Smooth muscle cell (in vitro differentiated cells): Measurements from ENCODE around the gene HMX1. TPM values are rescaled to one million over a fixed set of nuclear protein-coding genes. Genes with fewer than 3 reads are reported as not detected.

ENCODE experiments used
- DNase-seq: peaks from one replicate; lab custom pipeline; 2025; ENCODE audit not compliant: unreplicated experiment; lab: John Stamatoyannopoulos, UW
- H2AFZ ChIP-seq: fragments of 200-600 bp; sonication (generic); 2 replicates; pipeline ENCODE4 v1.6.0; 2016; ENCODE audit warnings: antibody characterized with exemption, low read depth, mild to moderate bottlenecking
- H3F3A ChIP-seq: fragments of 200-600 bp; sonication (generic); 2 replicates; pipeline ENCODE4 v1.6.0; 2017; ENCODE audit warnings: antibody characterized with exemption, low read depth
- H3K27ac ChIP-seq: fragments of 200-600 bp; sonication (generic); 2 replicates; pipeline ENCODE4 v1.5.1; 2016; ENCODE audit warnings: low read depth, mild to moderate bottlenecking
- H3K27me3 ChIP-seq: fragments of 200-600 bp; sonication (generic); 2 replicates; pipeline ENCODE4 v1.6.1; 2016; ENCODE audit warnings: low read depth, mild to moderate bottlenecking
- H3K36me3 ChIP-seq: fragments of 200-600 bp; sonication (generic); 2 replicates; pipeline ENCODE4 v1.5.1; 2016; ENCODE audit warnings: low read depth
- H3K4me1 ChIP-seq: fragments of 200-600 bp; sonication (generic); 2 replicates; pipeline ENCODE4 v1.5.1; 2016; ENCODE audit warnings: low read depth
- H3K4me2 ChIP-seq: fragments of 200-600 bp; sonication (generic); 2 replicates; pipeline ENCODE4 v1.6.0; 2016; ENCODE audit warnings: mild to moderate bottlenecking
- H3K4me3 ChIP-seq: fragments of 200-600 bp; sonication (generic); 2 replicates; pipeline ENCODE4 v1.5.1; 2016; ENCODE audit warnings: mild to moderate bottlenecking
- H3K79me2 ChIP-seq: fragments of 200-600 bp; sonication (generic); 2 replicates; pipeline ENCODE4 v1.6.0; 2016; ENCODE audit warnings: low read depth, mild to moderate bottlenecking
- H3K9ac ChIP-seq: fragments of 200-600 bp; sonication (generic); 2 replicates; pipeline ENCODE4 v1.6.0; 2016; ENCODE audit warnings: low read depth
- H3K9me3 ChIP-seq: fragments of 200-600 bp; sonication (generic); replicated peaks from 2 replicates; pipeline ENCODE4 v1.5.1; 2016; ENCODE audit warnings: low read depth
- H4K20me1 ChIP-seq: fragments of 200-600 bp; sonication (generic); 2 replicates; pipeline ENCODE4 v1.6.0; 2016; ENCODE audit warnings: low read depth
- WGBS: methylation state at CpG from one replicate; pipeline ENCODE4 v1.1.7; 2016; ENCODE audit warnings: low lambda C conversion rate; 5-methylcytosine and 5-hydroxymethylcytosine counted together
- polyA plus RNA-seq: library from polyadenylated mRNA; unstranded; fragments of >200 nt; fragmentation: Nextera tagmentation; extraction: Ambion mirVana; gene quantifications from 2 replicates; pipeline ENCODE4 v1.2.1, GENCODE V29; 2016
- total RNA-seq: library from RNA; depleted of rRNA; stranded (reverse); fragments of >200 nt; gene quantifications from 2 replicates; pipeline ENCODE4 v1.2.3, GENCODE V29; 2014
- TF ChIP-seq, protein P1 (sequence below): fragments of 200-600 bp; sonication (generic); IDR thresholded peaks from 2 replicates; pipeline ENCODE4 v1.5.1; 2017; ENCODE audit warnings: borderline replicate concordance, mild to moderate bottlenecking, antibody characterized with exemption; ENCODE audit not compliant: insufficient read depth, poor library complexity, severe bottlenecking

Gene HMX1
- total and polyA plus RNA-seq, 2 experiments from 2014 or later, result not detected

DNA sequence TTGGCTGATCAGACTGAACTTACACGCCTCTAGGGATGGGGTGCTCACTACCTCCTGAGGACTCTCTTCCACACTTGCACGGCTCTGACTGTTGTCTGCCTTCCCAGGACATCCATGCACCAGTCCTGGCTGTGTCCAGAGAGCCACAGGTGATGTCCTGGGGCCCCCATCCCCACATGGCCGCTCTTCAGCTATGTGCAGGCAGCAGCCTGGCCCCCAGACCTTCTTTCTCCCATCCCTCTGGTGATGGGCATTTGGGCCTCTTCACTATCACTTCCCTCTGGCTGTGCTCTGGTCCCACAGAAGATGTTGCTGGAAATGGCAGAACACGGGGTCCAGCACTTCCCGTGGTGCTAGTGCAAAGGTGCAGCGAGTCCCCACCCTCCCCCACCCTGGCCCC, 40.9 kb upstream of the HMX1 start:
- DNase-seq, result no peak

DNA sequence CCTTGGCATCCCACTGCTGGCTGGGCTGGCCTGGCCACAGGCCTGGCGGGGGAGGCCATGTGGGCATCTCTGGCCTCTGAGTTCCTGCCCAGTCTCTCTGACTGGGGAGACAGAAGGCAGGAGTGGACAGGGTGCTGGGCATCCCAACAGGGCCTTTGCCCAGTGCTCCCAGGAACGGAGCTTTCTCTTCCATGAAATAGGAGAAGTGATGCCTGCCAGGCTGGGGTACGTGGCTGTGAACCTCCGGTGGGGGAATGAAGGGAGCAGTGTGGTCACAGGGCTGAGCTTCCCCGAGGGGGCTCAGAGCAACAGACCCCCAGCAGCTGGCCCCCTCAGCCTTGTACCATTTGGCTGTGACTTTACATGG, 40.4 kb upstream of the HMX1 start:
- TF ChIP-seq, protein P1, sequence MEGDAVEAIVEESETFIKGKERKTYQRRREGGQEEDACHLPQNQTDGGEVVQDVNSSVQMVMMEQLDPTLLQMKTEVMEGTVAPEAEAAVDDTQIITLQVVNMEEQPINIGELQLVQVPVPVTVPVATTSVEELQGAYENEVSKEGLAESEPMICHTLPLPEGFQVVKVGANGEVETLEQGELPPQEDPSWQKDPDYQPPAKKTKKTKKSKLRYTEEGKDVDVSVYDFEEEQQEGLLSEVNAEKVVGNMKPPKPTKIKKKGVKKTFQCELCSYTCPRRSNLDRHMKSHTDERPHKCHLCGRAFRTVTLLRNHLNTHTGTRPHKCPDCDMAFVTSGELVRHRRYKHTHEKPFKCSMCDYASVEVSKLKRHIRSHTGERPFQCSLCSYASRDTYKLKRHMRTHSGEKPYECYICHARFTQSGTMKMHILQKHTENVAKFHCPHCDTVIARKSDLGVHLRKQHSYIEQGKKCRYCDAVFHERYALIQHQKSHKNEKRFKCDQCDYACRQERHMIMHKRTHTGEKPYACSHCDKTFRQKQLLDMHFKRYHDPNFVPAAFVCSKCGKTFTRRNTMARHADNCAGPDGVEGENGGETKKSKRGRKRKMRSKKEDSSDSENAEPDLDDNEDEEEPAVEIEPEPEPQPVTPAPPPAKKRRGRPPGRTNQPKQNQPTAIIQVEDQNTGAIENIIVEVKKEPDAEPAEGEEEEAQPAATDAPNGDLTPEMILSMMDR, result no peak
- Histone ChIP-seq H3K4me1 (no peaks in the 10 kb centered on the region), H2AFZ (no peak overlapping the region), H3K9ac (no peak overlapping the region), H3F3A (no peaks in the 10 kb centered on the region), H4K20me1 (no peaks in the 10 kb centered on the region), H3K27me3 (no peaks in the 10 kb centered on the region), H3K4me3 (no peak overlapping the region), H3K27ac (no peak overlapping the region), H3K36me3 (no peaks in the 10 kb centered on the region), H3K4me2 (no peak overlapping the region), H3K79me2 (no peaks in the 10 kb centered on the region), H3K9me3 (no peaks in the 10 kb centered on the region)
- no peak for DNase-seq
- WGBS, result 90% methylated on average over 5 of the region's 5 CpGs

More for the DNA sequence above, 40.9 kb upstream of the HMX1 start:
- Histone ChIP-seq H3K4me3 (no peak overlapping the region), H3K36me3 (no peaks in the 10 kb centered on the region), H3K4me2 (no peak overlapping the region), H4K20me1 (no peaks in the 10 kb centered on the region), H3K27me3 (no peaks in the 10 kb centered on the region), H3K79me2 (no peaks in the 10 kb centered on the region), H3K4me1 (no peaks in the 10 kb centered on the region), H3K27ac (no peak overlapping the region), H3F3A (no peaks in the 10 kb centered on the region), H3K9me3 (no peaks in the 10 kb centered on the region), H3K9ac (no peak overlapping the region), H2AFZ (no peak overlapping the region)
- WGBS, result 89% methylated on average over 5 of the region's 6 CpGs
- TF ChIP-seq, protein P1, result no peak

DNA sequence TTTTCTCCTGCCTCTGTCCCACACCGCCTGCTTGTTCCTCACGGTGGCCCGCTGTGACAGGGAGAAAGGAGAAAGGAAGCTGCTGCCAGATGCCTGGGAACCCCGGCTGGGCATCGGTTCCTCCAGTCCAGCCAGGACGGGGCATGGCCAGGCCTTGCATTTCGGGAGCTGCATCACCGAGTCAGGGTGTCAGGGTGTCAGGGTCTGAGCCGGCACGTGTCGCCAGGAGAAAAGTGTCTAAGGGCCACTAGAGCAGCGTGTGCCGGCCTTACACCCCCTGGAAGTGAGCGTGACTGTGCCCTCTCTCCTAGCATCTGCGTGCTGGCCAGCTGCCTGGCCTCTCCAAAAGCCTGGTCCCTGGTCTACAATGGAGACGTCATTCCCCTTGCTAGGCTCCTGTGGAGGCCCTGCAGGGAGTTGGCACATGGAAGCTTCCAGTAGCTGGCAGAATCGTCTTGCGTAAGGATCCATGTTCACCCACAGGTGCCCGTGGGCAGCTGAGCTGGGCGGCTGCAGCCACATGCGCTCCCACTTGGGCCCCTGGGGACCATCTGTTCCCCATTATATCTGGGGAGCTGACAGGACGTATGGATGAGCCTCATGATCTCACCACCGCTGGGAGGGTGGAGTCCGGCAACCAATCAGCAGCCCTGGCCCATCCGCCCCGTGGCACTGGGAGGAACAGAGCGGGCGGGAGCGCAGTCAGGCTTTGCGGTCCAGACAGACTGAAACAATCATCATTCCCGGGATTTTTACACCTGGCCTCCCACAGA, 39.9 kb upstream of the HMX1 start:
- Histone ChIP-seq H3K4me3 (no peak overlapping the region), H3K9ac (no peak overlapping the region), H4K20me1 (no peaks in the 10 kb centered on the region), H3K9me3 (no peaks in the 10 kb centered on the region), H2AFZ (no peak overlapping the region), H3K27me3 (no peaks in the 10 kb centered on the region), H3F3A (no peaks in the 10 kb centered on the region), H3K79me2 (no peaks in the 10 kb centered on the region), H3K27ac (no peak overlapping the region), H3K36me3 (no peaks in the 10 kb centered on the region), H3K4me2 (no peak overlapping the region), H3K4me1 (no peaks in the 10 kb centered on the region)
- no peak for DNase-seq
- WGBS, result 88% methylated on average over 31 of the region's 31 CpGs
- TF ChIP-seq, protein P1, result no peak

DNA sequence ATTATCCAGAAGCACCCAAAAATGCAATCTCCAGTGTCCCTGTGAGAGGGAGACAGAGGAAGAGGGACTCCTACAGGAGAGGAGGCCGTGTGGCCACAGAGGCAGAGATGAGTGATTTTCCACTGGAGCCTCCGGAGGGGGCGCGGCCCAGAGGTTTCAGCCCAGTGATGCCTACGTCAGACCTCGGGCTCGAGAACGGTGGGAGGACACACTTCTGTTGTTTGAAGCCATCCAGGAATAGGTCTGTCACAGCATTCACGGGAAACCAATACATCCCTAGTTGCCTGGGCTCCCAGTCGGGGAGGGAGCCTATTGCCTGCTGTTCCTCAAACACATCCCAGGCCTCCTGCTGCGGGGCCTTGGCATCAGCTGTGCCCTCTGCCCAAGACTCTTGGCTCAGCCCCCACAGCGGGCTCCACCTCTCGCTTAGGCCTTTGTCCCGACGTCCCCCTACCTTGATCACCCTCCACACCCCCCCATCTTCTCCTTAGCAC, 39.2 kb upstream of the HMX1 start:
- DNase-seq, result no peak
- WGBS, result 78% methylated on average over 14 of the region's 15 CpGs

More for the DNA sequence above, 39.2 kb upstream of the HMX1 start:
- H3F3A ChIP-seq, result no peaks in the 10 kb centered on the region
- no peak overlapping the region for H3K27ac ChIP-seq
- no peaks in the 10 kb centered on the region for H3K36me3 ChIP-seq
- no peak overlapping the region for H3K4me3 ChIP-seq
- no peak overlapping the region for H3K4me2 ChIP-seq
- no peaks in the 10 kb centered on the region for H3K79me2 ChIP-seq
- H3K4me1 ChIP-seq, result no peaks in the 10 kb centered on the region
- no peaks in the 10 kb centered on the region for H3K27me3 ChIP-seq
- TF ChIP-seq, protein P1, result no peak
- no peaks in the 10 kb centered on the region for H3K9me3 ChIP-seq
- no peak overlapping the region for H3K9ac ChIP-seq
- H4K20me1 ChIP-seq, result no peaks in the 10 kb centered on the region
- H2AFZ ChIP-seq, result no peak overlapping the region
